NCI-H2196 treated with DMSO at 0.1 percent for 48 hours (cell line): ENCODE data around the gene ZNF423.

Experiments
- DNase-seq: peaks from one replicate; lab custom pipeline; 2025; ENCODE audit not compliant: unreplicated experiment; lab: John Stamatoyannopoulos, UW

ZNF423 gene

GRCh38 chr16:49502136-49502881 lies 353.6 kb downstream of the ZNF423 start:
- no peak for DNase-seq

DNA sequence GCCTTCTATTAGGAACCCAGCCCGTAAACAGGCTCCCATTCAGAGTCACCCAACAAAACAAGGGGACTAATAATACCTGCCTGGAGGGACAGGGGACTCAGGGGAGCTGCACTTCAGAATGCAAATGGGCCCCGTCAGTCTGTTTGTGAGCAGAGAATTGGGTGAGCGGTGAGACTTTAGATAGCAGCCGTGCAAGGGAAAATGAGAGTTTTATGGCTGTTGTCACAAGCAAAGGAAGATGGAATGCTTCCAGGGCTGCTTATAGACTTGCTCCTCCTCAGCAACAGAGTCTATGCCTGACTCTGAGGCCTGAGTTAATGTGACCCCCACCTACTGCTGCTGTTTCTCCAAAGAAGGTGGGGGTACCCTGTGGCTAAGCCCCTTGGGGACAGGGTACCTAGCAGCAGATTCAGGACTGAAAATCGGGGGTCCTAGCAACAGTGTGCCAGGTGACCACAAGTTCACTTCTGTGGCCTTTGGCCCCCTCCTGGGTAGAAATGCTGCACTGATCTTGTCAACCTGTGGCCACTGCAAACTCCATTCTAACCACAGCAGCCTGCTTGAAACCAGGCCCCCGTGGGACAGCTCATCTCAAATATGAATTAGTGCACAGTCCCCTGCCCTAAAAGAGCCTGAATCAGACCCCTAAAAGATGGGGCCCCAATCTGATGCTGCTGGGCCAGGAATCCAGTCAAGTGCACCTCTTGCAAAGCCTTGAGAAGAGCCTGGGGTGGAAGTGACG lies 355.9 kb downstream of the ZNF423 start:
- DNase-seq, result no peak

- DNase-seq, result no peak
These were observed 356.5 kb downstream of the ZNF423 start for GRCh38 chr16:49499414-49499785.

- no peak for DNase-seq
These were observed 357.1 kb downstream of the ZNF423 start for GRCh38 chr16:49498666-49499413.

- DNase-seq, result no peak
These were observed 357.6 kb downstream of the ZNF423 start for GRCh38 chr16:49498264-49498663.

DNA sequence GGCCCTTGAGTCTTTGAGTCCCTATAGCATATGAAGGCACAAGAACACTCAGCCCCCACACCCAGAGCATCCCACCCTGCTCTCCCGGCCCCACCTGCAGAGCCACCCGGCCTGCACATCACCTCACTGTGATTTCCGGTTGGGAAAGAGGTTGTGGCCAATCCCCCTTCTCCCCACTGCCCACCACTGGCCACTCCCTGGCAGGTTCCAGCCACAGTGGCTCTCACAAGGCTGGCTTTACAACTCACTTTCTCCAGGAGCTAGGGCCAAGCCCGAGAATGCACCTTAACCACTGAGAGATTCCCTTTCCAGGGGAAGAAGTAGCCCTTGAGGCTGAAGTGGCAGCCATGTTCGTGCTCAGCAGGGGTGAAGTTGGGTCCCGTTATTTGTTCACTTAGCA lies 358.4 kb downstream of the ZNF423 start:
- no peak for DNase-seq

DNA sequence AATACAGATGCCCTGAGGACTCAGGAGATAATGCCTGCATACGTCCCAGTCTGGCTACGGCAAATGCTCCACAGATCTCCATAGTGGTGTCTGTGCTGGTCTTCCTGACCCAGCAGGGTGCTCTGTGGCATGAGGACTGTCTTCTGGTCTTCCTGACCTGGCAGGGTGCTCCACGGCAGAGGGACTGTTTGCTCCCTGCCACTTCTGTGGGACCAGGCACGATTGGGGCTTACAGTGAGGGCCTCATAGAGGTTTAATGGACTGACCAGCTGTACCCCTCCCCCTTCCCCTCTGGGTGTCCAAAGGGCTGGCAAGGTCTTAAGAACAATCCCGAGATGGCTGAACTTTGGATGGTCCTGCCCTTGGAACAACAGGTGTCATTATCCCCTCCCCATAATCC lies 359.3 kb downstream of the ZNF423 start:
- no peak for DNase-seq

DNA sequence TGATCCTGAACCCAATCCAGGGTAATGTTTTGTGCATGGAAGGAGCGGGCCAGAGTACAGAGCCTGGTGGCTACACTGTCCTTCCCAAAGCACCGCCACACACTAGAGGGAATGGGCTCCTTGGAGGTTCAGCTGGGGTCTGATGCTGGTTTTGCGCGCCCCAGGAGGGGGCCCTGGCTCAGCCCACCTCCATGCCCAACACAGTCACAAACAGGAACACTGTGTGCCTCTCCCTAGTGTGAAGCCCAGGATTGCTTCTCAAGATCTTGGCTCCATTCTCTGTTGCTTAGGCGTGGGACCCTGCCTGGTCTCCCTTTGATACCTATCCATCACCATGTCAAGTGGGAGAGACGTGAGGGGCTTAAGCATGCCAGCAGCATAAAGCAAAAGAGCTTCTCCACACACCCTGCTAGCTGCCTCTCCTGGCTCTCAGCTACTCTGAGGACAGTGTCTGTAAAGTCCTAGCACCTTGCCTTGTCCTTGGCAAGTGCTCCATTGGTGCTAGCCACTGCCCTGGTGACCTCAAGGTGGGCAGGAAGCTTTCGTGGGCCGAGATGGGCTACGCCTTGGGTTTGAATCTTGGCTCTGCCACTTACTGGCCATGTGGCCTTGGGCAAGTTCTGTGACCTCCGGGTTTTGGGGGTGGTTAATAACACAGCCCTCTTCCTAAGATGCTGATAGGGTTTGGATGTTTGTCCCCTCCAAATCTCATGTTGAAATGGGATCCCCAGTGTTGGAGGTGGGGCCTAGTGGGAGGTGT lies 360.1 kb downstream of the ZNF423 start:
- DNase-seq, result no peak

GRCh38 chr16:49494891-49495566 lies 360.9 kb downstream of the ZNF423 start:
- DNase-seq, result no peak

DNA sequence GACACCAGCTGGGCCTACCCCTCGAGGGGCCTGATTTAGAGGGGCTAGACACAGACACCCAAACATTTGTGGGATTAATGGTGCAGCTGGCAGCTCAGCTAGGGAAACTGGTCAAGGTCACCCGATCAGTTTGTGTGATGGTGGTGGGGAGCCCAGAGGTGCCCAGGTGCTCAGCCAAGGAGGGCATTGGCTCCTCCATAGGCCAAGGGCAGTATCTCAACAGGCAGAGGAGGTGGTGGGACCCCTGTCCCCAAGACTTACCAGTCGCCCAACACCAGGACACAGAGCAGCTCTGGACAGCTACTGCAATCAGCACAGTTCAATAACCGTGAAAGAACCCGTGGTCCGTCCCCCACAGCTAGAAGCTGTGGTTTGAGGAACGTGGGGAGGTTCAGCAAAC lies 361.4 kb downstream of the ZNF423 start:
- no peak for DNase-seq

DNA sequence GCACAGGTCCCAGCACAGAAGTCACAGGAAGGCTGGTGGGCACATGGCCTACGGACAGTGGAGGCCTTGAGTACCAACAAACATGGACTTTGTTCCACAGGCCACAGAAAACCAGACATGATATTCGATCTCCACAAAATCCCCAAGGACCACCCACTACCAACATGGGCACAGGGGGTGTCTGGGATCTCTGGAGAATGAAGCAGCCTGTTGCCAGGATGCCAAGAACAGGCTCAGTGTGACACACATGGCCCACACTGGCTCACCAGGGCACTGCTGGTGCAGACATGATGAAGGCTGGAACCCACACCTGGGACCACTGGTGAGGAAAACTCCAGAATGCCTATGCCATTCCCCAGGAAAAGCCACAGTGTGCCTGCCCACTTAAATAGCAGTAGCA lies 362.1 kb downstream of the ZNF423 start:
- DNase-seq, result no peak

DNA sequence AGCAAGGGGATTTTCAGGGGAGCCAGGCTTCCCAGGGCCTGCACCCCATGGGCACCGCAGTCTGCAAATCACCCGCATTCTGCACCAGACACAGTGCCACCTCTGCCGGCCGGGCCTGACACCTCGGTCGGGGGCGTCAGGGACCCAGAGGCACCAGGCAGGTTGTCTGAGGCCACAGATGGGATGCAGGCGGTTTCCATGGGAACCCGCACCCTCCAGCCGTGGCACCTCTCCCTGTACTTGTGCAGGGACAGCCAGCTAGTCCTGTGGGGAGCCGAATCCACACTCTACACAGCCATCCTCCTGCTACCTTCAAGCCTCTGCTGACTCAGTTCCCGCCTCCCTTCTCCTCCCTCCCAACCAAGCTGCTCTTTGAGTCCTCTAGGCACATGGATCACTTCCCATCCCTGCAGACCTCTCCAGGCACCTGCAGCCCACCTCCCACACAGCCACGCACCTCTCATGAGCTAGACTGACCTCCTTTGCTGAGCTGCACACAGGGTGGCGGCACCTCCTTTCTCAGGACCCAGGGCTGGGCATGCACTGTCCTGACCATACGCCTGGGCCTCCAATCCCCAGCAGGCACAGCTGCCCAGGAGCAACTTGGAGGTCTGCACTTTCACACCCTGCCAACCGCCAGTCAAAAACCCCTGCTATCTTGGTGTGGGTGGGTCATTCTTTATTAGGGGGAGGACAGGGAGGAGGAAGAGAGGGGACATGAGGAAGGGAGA lies 362.9 kb downstream of the ZNF423 start:
- DNase-seq, result no peak

- no peak for DNase-seq
These were observed 363.8 kb downstream of the ZNF423 start for GRCh38 chr16:49491771-49492761.

DNA sequence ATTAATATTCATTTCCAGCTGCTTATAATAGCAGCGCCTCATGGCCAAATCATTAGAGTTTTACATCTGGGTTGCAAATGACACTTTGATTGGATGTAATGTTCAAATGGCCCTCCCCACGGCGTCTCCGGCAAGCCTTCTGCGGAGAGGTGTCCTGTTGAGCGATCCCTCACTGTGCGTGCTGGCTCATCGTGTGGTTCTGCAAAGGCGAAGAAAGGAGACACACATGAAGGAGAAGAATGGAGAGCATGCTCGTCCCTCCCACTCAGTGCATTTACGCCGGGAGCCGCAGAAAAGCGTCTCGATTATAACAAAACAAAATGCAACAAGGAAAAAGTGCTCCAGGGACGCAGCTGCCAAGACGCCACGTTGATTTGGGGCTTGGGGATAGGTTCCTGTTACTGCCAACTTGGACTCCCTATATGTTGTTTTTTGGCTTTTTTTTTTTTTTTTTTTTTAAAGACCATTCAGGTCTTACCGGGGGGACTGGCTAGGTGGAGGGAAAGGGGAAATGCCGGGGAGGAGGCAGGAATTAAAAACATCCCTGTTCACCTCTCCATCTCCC lies 364.7 kb downstream of the ZNF423 start:
- DNase-seq, result no peak

DNA sequence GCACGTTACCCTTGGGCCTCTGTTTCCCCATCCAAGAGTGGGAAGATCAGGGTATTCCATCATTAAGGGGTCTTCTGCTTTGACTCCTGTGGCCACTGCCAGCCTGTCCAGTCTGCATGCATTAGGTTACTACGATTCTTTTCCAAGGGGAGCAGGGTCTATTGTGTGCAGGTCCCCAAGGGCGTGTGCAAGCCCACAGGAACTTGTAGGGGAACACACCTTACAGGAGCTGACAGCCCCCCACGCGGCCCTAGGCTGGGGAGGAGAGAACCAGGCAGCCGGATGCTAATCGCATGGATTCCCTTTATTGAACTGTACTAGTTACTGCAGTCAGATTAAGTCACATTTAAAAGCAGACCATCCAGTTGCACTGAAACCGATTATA lies 365.6 kb downstream of the ZNF423 start:
- no peak for DNase-seq

GRCh38 chr16:49489686-49490320 lies 366.1 kb downstream of the ZNF423 start:
- DNase-seq, result no peak

GRCh38 chr16:49488740-49489525 lies 367.0 kb downstream of the ZNF423 start:
- no peak for DNase-seq
